Testis (tissue), 2 donors: ENCODE data around the gene GMPPB.

Source experiments
- POLR2A ChIP-seq: fragments of 450-650 bp; IDR thresholded peaks from one replicate; pipeline ENCODE4 v1.6.1; 2017; ENCODE audit warnings: antibody characterized with exemption, mild to moderate bottlenecking, moderate library complexity
- TF ChIP-seq, protein P1 (sequence below), 3 experiments: fragments of 450-650 bp in 2 of 3; fragments of 200-600 bp in 1 of 3; sonication (generic) in 1 of 3; IDR thresholded peaks; one replicate each; pipeline ENCODE4 v1.5.1; 2016 to 2019; ENCODE audit warnings: antibody characterized with exemption in 3 of 3, mild to moderate bottlenecking in 2 of 3, moderate library complexity in 1 of 3

DNA sequence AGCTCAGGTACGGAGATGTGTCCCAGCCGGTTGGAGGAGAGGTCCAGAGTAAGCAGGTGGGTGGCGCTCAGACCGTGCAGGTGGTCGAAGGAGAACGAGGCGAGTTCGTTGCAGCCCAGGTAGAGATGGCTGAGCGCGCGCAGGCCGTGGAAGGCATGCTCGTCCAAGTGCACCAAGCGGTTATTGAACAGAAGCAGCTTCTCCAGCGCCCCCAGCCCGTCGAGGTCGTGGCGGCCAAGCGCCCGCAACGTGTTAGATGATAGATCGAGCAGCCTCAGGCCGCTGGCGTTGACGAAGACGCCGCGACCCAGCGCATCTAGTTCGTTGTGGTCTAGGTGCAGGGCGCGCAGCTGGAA, 4.9 kb downstream of the GMPPB start:
- TF ChIP-seq POLR2A = no peak
- TF ChIP-seq, protein P1, sequence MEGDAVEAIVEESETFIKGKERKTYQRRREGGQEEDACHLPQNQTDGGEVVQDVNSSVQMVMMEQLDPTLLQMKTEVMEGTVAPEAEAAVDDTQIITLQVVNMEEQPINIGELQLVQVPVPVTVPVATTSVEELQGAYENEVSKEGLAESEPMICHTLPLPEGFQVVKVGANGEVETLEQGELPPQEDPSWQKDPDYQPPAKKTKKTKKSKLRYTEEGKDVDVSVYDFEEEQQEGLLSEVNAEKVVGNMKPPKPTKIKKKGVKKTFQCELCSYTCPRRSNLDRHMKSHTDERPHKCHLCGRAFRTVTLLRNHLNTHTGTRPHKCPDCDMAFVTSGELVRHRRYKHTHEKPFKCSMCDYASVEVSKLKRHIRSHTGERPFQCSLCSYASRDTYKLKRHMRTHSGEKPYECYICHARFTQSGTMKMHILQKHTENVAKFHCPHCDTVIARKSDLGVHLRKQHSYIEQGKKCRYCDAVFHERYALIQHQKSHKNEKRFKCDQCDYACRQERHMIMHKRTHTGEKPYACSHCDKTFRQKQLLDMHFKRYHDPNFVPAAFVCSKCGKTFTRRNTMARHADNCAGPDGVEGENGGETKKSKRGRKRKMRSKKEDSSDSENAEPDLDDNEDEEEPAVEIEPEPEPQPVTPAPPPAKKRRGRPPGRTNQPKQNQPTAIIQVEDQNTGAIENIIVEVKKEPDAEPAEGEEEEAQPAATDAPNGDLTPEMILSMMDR (IDR thresholded peaks at IDR 0.05) = no peak
